GM10847 (cell line): ENCODE data around the gene TUBGCP6.
A peak's percentile ranks its signal among the peaks of the same experiment; 100 is the strongest.

Source experiments
- POLR2A ChIP-seq: IDR thresholded peaks from 2 replicates; pipeline ENCODE4 v1.6.1; 2011; ENCODE audit not compliant: insufficient read length; ENCODE audit errors: extremely low read depth

Gene TUBGCP6

DNA sequence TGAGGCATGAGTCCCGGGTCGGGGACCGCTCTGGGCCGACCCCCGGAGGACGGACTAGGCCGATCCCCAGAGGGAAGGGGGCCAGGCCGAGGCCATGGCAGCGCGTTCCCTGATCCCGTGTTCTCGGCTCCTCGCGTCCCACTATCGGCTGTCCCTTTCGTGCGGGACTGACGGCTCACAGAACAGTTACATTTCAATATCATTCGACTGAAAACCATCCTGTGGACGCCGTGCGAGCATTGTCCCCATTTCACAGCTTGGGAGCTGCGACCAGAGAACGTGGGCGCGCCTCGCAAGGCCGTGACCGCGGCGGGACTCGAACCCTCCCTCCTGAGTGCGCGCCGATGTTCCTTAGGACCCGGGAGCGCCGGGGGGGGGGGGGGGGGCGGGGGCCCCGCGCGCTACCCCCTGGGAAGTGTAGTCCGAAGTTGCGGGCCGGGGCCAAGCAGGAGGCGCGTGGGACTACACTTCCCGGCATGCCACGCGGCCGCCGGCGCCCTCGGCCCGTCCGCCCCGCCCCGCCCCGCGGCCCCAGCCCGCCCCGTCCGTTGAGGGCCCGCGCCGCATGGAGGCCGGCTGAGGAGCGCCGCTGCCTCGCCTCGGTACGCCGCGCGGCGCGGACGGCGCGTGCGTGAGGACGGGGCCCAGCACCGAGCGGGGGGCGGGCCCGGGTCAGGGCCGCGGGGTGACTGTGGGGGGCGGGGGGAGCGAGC is 59.3 kb downstream of the TUBGCP6 start, which contains the start of gene TRABD:
TRABD (plus strand) TSS at position 539 of the 713 bp plus-strand sequence. CDS start 7,148 bp downstream, outside the sequence.
- peak; percentile 66 for TF ChIP-seq POLR2A

DNA sequence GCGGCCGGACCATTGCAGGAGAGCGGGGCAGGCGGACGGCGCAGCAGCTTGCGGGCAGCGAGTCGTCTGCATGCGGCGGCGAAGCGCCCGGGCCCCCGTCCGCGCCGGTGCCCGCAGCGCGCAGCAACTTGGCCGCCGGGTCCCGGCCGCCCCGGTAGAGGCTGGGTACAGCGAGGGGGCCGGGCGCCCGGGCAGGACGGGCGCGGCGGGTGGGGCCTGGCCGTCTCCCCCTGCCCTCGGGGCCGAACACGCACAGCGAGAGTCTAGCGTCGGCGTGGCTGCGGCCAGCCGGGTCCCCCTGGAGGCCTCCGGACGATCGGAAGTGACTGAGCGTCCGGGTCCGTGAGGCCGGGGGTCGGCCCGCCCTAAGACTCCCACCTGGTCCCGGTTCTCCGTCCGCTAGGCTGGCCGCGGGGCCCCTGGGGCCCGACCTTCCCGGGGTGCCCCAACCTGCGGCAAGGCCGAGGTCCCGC is 59.9 kb downstream of the TUBGCP6 start:
- no peak for TF ChIP-seq POLR2A

DNA sequence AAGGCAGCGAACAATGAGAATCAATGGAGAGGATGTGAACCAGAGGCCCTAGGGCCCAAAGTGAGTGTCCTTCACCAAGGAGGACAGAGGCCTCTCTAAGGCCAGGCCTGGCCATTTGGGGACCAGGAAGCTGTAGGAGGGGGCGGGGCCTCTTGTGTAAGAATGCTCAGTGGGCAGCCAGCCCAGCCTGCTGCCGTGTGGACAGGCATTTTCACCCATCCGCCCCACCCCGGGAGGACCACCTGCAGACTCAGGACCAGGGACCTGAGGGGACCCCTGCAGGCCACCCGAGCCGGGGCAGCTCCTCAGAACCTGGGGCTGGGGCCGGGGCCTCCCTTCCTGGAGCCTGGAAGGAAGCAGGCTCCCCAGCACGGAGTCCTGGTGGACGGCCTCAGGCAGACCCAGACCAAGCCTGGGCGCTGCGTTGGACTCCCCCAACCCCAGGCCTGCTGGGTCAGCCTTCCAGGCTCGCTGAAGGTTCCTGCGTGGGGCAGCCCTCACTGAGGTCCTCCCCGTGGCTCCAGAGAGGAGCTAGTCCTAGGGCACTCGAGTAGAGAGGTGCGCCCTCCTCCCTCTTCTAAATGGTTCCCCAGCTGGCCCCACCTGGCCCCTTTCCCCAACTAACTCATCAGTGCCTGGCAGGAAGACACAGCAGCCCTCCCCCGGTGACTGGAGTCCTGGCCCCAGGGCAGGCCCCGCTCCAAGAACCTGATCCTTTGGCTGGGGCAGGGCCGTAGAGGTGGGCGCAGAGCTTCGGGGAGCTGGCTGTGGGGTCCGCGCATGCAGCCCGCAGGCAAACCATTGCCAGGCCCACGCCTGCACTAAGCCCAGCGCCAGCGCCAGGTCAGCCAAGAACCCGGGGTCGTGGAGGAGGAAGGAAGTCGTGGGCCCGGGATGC is 60.6 kb downstream of the TUBGCP6 start:
- TF ChIP-seq POLR2A: no peak

DNA sequence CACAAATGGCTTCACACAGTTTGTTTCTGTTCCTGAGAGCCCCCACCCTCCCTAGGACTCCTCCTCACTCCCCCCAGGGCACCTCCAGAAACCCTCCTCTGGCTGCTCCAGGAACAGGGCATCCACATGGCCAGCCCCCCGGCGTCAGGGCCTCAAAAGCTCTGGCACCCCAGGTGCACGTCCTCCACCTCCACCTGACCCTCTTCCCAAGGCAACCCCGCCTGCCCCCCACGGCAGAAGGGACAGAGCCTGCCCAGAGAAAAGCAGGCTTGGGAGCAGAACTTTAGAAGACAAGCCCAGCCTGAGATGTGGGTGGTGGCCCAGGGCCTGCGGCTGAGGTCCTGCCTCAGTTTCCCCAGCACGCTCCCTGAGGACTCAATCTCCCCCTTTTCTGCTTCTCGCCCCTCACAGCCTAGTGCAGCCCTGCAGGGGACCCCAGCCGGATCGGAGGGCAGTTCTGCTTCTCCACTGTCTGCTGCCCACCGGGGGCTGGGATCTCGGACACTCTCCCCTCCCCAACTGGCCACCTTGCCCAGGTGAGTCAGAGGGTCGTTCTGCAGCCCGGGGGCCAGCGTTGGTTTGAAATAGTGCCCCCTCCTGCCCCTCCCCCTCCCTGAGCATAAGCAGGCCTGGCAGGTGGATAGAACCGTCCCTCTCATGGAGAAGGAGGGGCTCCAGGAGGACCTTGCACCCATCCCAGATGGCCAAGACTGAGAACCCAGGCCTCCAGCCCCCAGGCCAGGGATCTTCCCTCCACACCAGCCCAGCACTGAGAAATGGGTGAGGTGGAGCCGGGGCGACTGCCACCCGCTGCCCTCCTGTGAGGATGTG is 61.5 kb downstream of the TUBGCP6 start:
- TF ChIP-seq POLR2A: no peak

DNA sequence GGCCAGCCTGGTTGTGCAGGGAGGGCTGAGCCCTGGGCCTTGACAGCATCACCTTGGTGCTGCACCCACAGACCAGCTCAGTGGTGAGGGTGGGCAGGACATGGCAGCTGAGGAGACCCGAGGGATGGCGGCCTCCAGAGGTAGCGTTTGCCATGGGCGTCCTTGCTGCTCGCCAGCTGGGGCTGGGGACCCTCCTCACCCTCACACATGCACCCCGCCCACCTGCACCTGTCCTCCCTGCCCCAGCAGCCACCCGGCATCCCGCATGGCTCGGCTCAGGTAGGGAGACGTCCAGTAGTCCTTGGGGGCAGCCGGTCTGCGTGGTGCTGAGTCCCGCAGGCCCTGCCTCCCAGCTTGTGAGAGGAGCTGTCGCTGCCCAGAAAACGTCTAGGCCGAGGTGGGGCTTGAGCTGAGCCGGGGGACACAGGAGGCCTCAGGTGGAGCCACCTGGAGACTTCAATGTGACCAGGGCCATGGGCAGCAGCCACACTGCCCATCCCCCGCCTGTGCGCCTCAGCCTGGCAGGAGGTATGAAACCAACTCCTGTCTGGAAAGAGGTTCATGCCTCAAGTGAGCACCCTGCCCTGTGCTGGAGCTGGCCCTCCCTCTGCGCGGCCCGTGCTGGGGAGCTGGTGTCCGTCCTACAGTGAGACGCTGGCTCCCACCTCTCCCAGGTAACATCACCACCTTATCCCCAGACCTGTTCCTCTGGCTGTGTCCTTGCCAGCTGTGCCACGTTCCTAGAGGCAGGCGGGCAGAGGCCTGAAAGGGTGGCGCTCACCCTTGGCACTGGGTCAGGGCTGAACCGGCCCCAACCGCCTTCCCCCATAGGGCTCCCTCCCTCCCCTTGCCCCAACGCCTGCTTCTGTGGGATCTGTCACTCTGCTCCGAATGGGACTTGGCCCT is 62.4 kb downstream of the TUBGCP6 start:
- no peak for TF ChIP-seq POLR2A

DNA sequence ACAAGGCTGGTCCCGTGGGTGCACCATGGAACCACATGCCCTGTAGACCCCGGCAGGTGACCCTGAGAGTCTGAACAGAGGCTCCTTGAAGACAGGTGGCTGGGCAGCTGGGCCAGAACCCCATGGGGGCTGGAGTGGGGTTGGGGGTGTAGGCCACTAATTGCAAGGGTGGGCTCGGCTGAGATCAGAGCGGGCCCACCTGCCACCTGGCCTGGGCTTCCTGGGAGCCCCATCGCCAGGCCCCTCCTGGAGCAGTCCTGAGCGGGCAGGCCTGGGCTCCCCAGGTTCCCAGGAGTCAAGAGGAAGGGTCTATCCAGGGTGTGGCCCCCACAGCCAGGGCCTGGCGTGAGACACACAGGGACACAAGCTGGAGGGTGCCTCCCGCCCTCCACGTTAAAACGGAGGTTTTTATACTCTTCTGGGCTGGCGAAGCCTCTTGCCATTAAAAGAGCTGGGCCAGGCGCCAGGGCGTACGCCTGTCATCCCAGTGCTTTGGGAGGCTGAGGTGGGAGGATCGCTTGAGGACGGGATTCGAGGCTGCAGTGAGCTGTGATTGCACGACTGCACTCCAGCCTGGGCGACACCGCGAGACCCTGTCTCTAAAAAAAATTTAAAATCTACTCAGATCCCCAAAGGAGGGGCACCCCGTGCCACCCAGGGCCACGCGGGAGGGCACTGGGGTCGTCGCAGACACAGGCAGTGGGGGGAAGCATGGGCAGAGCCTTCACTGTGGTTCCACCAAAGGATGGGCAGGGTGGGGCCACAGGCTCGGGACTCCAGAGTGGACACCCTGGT is 63.9 kb downstream of the TUBGCP6 start:
- TF ChIP-seq POLR2A: no peak

DNA sequence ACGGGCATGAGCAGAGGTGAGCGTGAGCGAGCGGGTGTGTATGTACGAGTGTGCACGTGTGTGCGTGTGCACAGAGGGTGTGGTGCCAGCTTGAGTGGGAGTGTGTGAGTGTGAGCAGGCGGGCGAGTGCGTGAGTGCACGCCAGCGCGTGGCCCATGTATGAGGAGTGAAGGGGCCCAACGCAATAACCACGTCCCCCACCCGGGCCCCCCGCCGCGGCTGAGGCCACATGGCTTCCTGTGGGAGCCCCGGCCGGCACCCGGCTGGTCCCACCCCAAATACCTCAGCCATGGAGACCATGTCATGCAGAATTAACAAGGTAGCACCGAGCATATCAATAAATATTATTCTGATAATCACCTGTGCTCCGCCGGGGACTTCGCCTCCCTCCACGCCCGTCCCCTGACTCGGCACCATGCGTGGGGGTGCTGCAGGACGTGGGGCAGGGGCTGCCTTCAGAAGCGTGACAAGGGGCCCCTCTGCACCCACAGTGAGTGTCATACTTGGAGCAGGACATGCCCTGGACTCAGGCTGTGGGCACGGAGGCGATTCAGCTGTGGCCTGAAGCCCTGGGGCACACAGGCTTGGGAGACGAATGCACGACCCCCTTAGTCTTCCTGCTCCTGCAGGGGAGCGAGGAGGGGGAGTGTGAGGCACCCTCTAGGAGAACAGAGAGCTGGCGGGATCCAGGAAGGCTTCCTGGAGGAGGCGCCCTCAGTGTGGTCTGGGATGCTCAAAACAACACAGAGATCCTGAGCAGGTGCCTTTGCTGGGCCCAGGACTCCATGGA is 64.7 kb downstream of the TUBGCP6 start:
- no peak for TF ChIP-seq POLR2A

DNA sequence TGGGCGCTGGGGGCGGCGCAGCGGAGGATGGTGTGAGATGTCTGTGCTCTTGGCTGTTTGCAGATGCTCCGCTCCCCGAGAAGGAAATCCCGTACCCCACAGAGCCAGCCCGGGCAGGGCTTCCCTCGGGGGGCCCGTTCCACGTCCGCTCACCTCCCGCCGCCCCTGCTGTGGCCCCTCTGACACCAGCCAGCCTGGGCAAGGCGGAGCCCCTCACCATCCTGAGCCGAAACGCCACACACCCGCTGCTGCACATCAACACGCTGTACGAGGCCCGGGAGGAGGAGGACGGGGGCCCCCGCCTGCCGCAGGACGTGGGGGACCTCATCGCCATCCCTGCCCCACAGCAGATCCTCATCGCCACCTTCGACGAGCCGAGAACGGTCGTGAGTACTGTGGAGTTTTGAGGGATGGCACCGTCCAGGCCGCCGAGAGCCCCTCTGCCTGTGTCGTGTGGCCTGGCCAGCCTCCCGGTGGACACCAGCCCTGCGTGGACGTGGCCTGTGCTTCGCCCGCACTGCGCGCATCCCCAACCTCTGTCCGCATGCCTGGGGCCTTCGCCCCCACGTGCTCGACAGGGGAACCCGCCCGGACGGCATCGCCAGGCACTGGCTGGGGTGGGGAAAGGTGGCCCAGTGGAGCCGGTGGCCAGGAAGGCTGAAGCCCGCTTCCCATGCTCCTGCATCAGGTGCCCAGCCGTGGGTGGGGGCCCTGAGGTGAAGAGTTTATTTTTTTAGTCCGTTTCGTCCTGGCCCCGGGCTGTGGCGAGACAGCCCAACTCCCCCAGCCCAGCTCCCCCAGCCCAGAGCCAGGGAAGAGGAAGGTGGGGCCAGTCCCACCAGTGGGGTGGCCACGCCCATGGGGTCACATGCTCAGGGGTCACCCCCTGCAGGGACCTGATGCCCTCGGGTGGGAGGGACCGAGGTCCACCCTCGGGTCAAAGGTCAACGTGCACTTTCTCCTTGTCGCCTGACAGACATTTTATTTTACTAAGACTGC is 65.7 kb downstream of the TUBGCP6 start:
- TF ChIP-seq POLR2A: no peak

DNA sequence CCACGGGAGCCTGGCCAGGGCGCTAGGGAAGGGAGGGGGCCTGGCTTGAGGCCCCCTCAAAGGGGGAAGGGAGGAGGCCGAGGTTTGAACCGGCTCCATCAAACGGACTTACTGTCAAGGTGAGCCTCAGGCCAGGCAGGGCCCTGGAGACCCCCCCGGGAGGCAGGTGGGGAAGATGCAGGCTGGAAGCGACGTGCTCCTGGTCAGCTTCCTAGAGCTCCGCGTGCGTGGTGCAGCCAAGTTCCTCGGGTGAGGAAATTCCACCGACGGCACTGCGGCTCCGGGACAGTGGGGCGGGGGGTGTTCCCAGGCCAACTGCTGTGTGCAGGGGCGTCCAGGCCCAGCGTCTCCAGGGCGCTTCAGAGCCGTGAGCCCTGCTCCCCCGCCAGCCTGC is 66.4 kb downstream of the TUBGCP6 start:
- TF ChIP-seq POLR2A: no peak

DNA sequence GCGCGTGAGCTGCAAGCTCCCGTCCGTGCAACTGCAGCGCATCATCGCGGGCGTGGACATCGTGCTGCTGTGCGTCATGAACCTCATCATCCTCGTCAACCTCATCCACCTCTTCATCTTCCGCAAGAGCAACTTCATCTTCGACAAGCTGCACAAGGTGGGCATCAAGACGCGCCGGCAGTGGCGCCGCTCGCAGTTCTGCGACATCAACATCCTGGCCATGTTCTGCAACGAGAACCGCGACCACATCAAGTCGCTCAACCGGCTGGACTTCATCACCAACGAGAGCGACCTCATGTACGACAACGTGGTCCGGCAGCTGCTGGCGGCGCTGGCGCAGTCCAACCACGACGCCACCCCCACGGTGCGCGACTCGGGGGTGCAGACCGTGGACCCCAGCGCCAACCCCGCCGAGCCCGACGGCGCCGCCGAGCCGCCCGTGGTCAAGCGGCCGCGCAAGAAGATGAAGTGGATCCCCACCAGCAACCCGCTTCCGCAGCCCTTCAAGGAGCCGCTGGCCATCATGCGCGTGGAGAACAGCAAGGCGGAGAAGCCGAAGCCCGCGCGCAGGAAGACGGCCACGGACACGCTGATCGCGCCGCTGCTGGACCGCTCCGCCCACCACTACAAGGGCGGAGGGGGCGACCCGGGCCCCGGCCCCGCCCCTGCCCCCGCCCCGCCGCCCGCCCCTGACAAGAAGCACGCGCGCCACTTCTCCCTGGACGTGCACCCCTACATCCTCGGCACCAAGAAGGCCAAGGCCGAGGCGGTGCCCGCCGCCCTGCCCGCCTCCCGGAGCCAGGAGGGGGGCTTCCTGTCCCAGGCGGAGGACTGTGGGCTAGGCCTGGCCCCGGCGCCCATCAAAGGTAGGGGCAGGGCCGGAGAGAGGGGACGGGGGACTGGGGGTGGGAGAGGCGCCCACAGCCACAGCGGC is 67.0 kb downstream of the TUBGCP6 start:
- no peak for TF ChIP-seq POLR2A
